HG02571 (cell line): ENCODE measurements around the gene ZNF592.
"Not testable (repeated sequence)": the region's sequence is repeated elsewhere in the genome, so short reads cannot be mapped to it uniquely, and the experiment has no call there.

Source experiments
- ATAC-seq: cut with Tn5 transposase; IDR thresholded peaks from one replicate; pipeline ENCODE4 v1.9.1; 2021; ENCODE audit warnings: mild to moderate bottlenecking, moderate library complexity; ENCODE audit not compliant: unreplicated experiment

Gene ZNF592

DNA sequence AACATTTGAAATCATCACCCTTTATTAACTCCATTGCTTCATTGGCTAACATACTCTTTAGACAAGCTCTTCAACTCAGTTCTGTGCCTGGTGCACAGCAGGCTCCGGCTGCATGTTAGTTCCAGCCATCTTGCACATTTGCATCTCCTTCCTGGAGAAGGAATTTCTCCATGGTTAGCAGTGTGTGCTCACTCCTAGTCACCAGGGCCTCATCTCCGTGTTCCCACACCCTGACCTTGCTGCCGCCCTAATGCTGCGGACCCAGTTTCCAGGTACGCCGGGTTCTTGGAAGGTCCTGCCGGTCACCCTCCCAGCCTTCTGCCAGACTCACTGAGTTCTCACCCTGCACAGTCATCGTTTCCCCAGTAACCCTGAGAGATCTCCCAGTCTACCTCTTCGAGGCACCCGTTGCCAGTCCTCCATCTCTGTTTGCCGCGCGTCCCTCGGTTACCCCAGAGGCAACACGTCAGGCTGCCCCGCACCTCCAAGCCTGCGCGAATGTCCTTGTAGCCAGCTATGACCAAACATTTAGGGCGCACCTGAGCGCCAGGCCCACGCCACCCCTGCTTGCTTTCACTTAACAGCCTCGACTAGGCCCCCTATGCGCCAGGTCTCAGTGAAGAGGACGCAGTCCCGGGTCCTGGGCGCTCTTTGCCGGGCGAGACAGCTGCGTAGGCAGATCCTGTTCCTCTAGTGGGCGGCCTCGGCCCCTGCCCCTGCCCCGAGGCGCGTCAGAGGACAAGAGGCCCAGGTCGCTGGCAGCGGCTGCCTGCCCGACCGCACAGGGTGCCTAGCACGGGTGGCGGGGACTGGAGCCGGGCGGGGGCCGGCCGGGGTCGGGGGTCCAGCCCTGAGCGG lies 747 bp upstream of the ZNF592 start:
- peak; percentile 42 for ATAC-seq

GRCh38 chr15:84749111-84749991 lies 959 bp downstream of the ZNF592 start:
- peak; percentile 6 for ATAC-seq

- ATAC-seq = no peak
These were observed 2.2 kb downstream of the ZNF592 start for GRCh38 chr15:84750583-84751092.

DNA sequence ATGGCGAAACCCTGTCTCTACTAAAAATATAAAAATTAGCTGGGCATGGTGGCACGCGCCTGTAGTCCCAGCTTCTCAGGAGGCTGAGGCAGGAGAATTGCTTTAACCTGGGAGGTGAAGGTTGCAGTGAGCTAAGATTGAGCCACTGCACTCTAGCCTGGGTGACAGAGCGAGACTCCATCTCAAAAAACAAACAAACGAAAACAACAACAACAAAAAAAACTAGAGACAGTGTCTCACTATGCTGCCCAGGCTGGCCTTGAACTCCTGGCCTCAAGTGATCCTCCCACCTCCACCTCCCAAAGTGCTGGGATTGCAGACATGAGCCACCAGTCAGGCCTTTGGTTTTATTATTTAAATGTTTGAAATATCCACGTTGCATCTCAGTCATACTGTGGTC lies 3.3 kb downstream of the ZNF592 start:
- ATAC-seq = not testable (repeated sequence)

GRCh38 chr15:84752195-84752594 lies 3.8 kb downstream of the ZNF592 start:
- no peak for ATAC-seq

GRCh38 chr15:84752700-84753099 lies 4.3 kb downstream of the ZNF592 start:
- ATAC-seq = no peak

DNA sequence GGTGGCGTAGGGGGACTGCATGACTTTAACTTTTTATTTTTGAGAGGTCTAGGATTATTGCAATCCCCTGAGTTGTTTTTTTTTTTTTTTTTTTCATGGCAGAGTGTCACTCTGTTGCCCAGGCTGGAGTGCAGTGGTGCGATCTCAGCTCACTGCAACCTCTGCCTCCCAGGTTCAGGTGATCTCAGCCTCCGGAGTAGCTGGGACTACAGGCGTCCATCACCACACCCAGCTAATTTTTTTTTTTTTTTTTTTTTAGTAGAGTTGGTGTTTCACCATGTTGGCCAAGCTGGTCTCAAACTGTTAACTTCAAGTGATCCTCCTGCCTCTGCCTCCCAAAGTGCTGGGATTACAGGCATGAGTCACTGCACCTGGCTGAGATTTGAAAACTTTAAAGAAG lies 6.5 kb downstream of the ZNF592 start:
- ATAC-seq = not testable (repeated sequence)

- no peak for ATAC-seq
These were observed 7.5 kb downstream of the ZNF592 start for GRCh38 chr15:84755736-84756527.

GRCh38 chr15:84759018-84759417 lies 10.6 kb downstream of the ZNF592 start:
- ATAC-seq = no peak

DNA sequence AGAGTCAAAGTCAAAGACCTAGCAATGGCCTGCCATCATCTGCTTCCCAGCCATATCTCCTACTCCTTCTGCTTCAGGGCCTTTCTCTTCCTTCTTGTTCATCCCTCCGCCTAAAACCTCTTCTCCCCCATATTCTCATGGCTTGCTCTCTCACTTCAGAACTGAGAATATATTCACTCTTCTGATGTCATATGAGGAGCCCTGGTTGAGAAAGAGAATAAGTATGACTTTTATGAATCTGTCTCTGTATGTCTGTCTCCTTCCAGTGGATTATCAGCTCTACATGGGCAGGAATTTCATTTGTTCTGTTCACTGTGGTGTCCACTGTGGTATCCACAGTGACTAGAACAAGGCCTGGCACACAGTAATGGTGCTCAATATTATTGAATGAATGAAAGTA lies 11.8 kb downstream of the ZNF592 start:
- ATAC-seq = no peak

GRCh38 chr15:84761607-84762131 lies 13.3 kb downstream of the ZNF592 start:
- ATAC-seq = no peak

- ATAC-seq = no peak
These were observed 14.6 kb downstream of the ZNF592 start for GRCh38 chr15:84762840-84763572.

GRCh38 chr15:84764585-84764984 lies 16.2 kb downstream of the ZNF592 start:
- ATAC-seq = no peak

DNA sequence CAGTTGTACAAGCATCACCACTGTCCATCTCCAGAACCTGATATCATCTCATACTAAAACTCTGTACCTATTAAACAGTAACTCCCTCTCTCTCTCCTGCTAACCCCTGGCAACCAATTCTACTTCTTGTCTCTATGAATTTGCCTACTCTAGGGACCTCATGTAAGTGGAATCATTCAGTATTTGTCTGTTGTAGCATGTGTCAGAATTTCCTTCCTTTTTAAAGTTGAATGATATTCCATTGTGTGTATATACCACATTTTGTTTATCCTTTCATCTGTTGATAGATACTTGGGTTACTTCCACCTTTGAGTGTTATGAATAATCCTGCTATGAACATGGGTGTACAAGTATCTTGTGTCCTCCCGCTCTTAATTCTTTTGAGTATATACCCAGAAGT lies 16.6 kb downstream of the ZNF592 start:
- ATAC-seq = no peak

GRCh38 chr15:84765675-84766074 lies 17.3 kb downstream of the ZNF592 start:
- ATAC-seq = no peak

GRCh38 chr15:84766461-84767035 lies 18.2 kb downstream of the ZNF592 start:
- no peak for ATAC-seq

DNA sequence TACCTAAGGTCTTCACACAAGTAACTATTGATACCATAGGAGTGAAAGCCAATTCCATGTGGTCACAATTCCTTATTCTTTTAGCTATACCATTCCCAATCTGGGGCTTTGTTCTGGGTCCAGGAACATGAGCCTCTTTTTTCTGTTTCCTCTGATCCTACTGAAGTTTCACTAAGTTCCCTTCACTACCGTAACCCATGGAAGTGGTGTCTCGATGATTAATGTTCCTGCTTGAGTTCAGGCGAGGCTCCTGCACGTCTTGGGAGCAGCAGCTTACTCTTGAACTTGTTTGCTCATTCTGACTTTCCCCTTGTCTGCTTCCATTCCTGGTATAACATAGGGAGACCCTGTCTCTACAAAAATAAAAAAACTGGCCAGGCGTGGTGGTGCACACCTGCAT lies 23.6 kb downstream of the ZNF592 start:
- no peak for ATAC-seq

DNA sequence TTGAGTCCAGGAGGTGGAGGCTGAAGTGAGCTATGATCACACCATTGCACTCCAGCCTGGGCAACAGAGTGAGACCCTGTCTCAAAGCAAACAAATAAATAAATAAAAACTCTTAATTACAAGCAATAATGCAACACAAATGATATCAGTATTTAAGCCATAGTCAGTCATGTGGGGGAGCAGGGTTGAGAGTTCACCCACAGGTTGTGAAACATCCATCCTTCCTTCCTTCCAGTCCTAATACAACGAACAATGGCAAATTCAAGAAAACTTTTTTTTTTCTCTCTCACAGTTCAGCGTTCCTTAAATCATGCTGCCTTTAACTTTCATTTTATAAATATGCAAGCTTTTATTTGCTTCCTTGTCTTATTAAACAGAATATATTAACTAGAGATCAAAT lies 24.1 kb downstream of the ZNF592 start:
- ATAC-seq = no peak

GRCh38 chr15:84773716-84774115 lies 25.3 kb downstream of the ZNF592 start:
- no peak for ATAC-seq
